ENCODE measurements around the gene MAG.

The MAG gene

GRCh38 chr19:35342430-35342829, 50.5 kb downstream of the MAG start:
- Histone ChIP-seq H2AFZ (ENCODE audit: low read length) (no peak overlapping the region), H3K9me2 (ENCODE audit: low read depth, low read length) (no peaks in the 10 kb centered on the region), H3K9ac (ENCODE audit: low read length) (no peak overlapping the region), H3K27me3 (ENCODE audit: insufficient read depth, low read length) (no peaks in the 10 kb centered on the region), H3K79me2 (ENCODE audit: insufficient read depth, low read length) (no peaks in the 10 kb centered on the region), H3K9me3 (ENCODE audit: low read length) (no peaks in the 10 kb centered on the region), H3K36me3 (ENCODE audit: insufficient read depth, low read length) (peaks cover 88% of the 10 kb centered on the region), H3K4me1 (ENCODE audit: insufficient read depth, low read length, severe bottlenecking) (peaks cover 42% of the 10 kb centered on the region), H3K4me2 (ENCODE audit: low read length) (no peak overlapping the region), H4K20me1 (ENCODE audit: insufficient read depth, low read length) (no peaks in the 10 kb centered on the region), H3K27ac (ENCODE audit: low read depth, low read length, poor library complexity, severe bottlenecking) (no peak overlapping the region), H3K4me3 (ENCODE audit: low read depth, low read length, poor library complexity, severe bottlenecking) (no peak overlapping the region), H3F3A (ENCODE audit: insufficient read depth, low read length) (no peaks in the 10 kb centered on the region)
- no peak for TF ChIP-seq EZH2 (IDR thresholded peaks at IDR 0.05; ENCODE audit: borderline replicate concordance, low read length)
- TF ChIP-seq CTCF (IDR thresholded peaks at IDR 0.05; ENCODE audit: low read length), result no peak

- H3K4me2 ChIP-seq (ENCODE audit: low read length), result no peak overlapping the region
These were observed 52.6 kb downstream of the MAG start for GRCh38 chr19:35344511-35345031.

DNA sequence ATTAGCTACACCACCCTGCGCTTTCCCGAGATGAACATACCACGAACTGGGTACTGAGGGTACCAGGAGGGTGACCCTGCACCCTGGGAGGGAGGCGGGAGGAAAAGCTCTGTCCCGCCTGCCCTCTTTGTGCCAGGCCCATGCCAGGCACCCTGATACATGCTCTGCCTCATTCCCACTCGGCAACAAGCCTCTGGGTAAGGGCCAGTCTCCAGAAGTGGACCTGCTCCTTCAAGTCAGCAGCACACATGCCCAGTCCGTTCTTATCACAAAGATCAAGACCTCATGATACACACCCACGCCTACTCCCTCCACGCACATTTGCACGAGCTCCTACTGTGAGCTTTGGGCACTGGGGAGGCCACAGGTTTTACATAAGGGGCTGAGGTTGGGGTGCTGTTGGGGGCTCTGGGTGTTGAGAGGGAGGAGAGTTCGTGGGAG, 53.7 kb downstream of the MAG start:
- Histone ChIP-seq H3K79me2 (ENCODE audit: insufficient read depth, low read length) (no peaks in the 10 kb centered on the region), H3K9me3 (ENCODE audit: low read length) (no peaks in the 10 kb centered on the region), H3K4me3 (ENCODE audit: low read depth, low read length, poor library complexity, severe bottlenecking) (no peak overlapping the region), H3K9ac (ENCODE audit: low read length) (no peak overlapping the region), H3K27ac (ENCODE audit: low read depth, low read length, poor library complexity, severe bottlenecking) (peak overlapping the region; percentile 68), H3K9me2 (ENCODE audit: low read depth, low read length) (no peaks in the 10 kb centered on the region), H3K4me2 (ENCODE audit: low read length) (no peak overlapping the region), H3F3A (ENCODE audit: insufficient read depth, low read length) (no peaks in the 10 kb centered on the region), H4K20me1 (ENCODE audit: insufficient read depth, low read length) (no peaks in the 10 kb centered on the region), H3K4me1 (ENCODE audit: insufficient read depth, low read length, severe bottlenecking) (peaks cover 48% of the 10 kb centered on the region), H3K27me3 (ENCODE audit: insufficient read depth, low read length) (no peaks in the 10 kb centered on the region), H2AFZ (ENCODE audit: low read length) (no peak overlapping the region), H3K36me3 (ENCODE audit: insufficient read depth, low read length) (peaks cover 58% of the 10 kb centered on the region)
- TF ChIP-seq CTCF (IDR thresholded peaks at IDR 0.05; ENCODE audit: low read length), result no peak
- TF ChIP-seq EZH2 (IDR thresholded peaks at IDR 0.05; ENCODE audit: borderline replicate concordance, low read length), result no peak

More at GRCh38 chr19:35344511-35345031, 52.6 kb downstream of the MAG start:
- no peaks in the 10 kb centered on the region for H3F3A ChIP-seq (ENCODE audit: insufficient read depth, low read length)
- TF ChIP-seq CTCF (IDR thresholded peaks at IDR 0.05; ENCODE audit: low read length), result no peak
- TF ChIP-seq EZH2 (IDR thresholded peaks at IDR 0.05; ENCODE audit: borderline replicate concordance, low read length), result no peak
- H3K79me2 ChIP-seq (ENCODE audit: insufficient read depth, low read length), result no peaks in the 10 kb centered on the region
- peaks cover 48% of the 10 kb centered on the region for H3K4me1 ChIP-seq (ENCODE audit: insufficient read depth, low read length, severe bottlenecking)
- H2AFZ ChIP-seq (ENCODE audit: low read length), result no peak overlapping the region
- H4K20me1 ChIP-seq (ENCODE audit: insufficient read depth, low read length), result no peaks in the 10 kb centered on the region
- H3K27me3 ChIP-seq (ENCODE audit: insufficient read depth, low read length), result no peaks in the 10 kb centered on the region
- no peak overlapping the region for H3K9ac ChIP-seq (ENCODE audit: low read length)
- peaks cover 69% of the 10 kb centered on the region for H3K36me3 ChIP-seq (ENCODE audit: insufficient read depth, low read length)
- H3K9me3 ChIP-seq (ENCODE audit: low read length), result no peaks in the 10 kb centered on the region
- H3K9me2 ChIP-seq (ENCODE audit: low read depth, low read length), result no peaks in the 10 kb centered on the region
- H3K27ac ChIP-seq (ENCODE audit: low read depth, low read length, poor library complexity, severe bottlenecking), result no peak overlapping the region
- no peak overlapping the region for H3K4me3 ChIP-seq (ENCODE audit: low read depth, low read length, poor library complexity, severe bottlenecking)

Data from OCI-LY1 (cell line).